Immature natural killer cell (primary cell): ENCODE measurements around the gene MACROD2. TPM values are rescaled to one million over a fixed set of nuclear protein-coding genes. Genes with fewer than 3 reads are reported as not detected.

ENCODE experiments used
- DNase-seq, 3 donors: peaks; one replicate each; pipeline ENCODE4 v3.0.0; 2022; ENCODE audit warnings: mixed read lengths in 1 of 3
- H3K27ac Mint-ChIP-seq, 6 donors: one replicate each; pipeline ENCODE4 v1.8.0; 2020; ENCODE audit warnings: mixed read lengths in 6 of 6, mild to moderate bottlenecking in 5 of 6, inconsistent platforms in 4 of 6, moderate library complexity in 3 of 6
- H3K27me3 Mint-ChIP-seq, 3 donors: one replicate each; pipeline ENCODE4 v1.8.0; 2020 to 2021; ENCODE audit warnings: low read depth in 3 of 3, mild to moderate bottlenecking in 3 of 3, mixed read lengths in 3 of 3, moderate library complexity in 3 of 3, inconsistent platforms in 1 of 3
- H3K36me3 Mint-ChIP-seq, 3 donors: one replicate each; pipeline ENCODE4 v1.8.0; 2020; ENCODE audit warnings: mixed read lengths in 3 of 3, inconsistent platforms in 2 of 3, mild to moderate bottlenecking in 2 of 3
- H3K4me1 Mint-ChIP-seq, 2 donors: one replicate each; pipeline ENCODE4 v1.8.0; 2020; ENCODE audit warnings: inconsistent platforms in 2 of 2, mild to moderate bottlenecking in 2 of 2, mixed read lengths in 2 of 2, moderate library complexity in 1 of 2
- H3K4me3 Mint-ChIP-seq, 5 donors: one replicate each; pipeline ENCODE4 v1.8.0; 2020; ENCODE audit warnings: mild to moderate bottlenecking in 5 of 5, mixed read lengths in 5 of 5, inconsistent platforms in 3 of 5, moderate library complexity in 3 of 5
- H3K9me3 Mint-ChIP-seq, 6 donors: one replicate each; pipeline ENCODE4 v1.8.0; 2020; ENCODE audit warnings: mild to moderate bottlenecking in 6 of 6, mixed read lengths in 6 of 6, inconsistent platforms in 4 of 6, moderate library complexity in 3 of 6
- polyA plus RNA-seq, 3 donors: library from polyadenylated mRNA; unstranded; fragments of 300-500 nt; fragmentation: Illumina TruSeq; gene quantifications; one replicate each; pipeline ENCODE4 v1.2.3, GENCODE V29; 2021

Gene MACROD2
- polyA plus RNA-seq, 3 donors from 2014 or later, result not detected

- DNase-seq, result no peak
- H3K9me3 Mint-ChIP-seq, result peaks cover 8 to 51% (median 23%) of the 10 kb centered on the region in 6 donors
- H3K36me3 Mint-ChIP-seq, result no peaks in the 10 kb centered on the region
- H3K27me3 Mint-ChIP-seq, result peaks cover 0 to 3% (median 0%) of the 10 kb centered on the region in 3 donors
- no peaks in the 10 kb centered on the region for H3K4me1 Mint-ChIP-seq
- no peak overlapping the region for H3K4me3 Mint-ChIP-seq
- no peak overlapping the region for H3K27ac Mint-ChIP-seq
Observed at GRCh38 chr20:14707026-14707680, 711.8 kb downstream of the MACROD2 start.

DNA sequence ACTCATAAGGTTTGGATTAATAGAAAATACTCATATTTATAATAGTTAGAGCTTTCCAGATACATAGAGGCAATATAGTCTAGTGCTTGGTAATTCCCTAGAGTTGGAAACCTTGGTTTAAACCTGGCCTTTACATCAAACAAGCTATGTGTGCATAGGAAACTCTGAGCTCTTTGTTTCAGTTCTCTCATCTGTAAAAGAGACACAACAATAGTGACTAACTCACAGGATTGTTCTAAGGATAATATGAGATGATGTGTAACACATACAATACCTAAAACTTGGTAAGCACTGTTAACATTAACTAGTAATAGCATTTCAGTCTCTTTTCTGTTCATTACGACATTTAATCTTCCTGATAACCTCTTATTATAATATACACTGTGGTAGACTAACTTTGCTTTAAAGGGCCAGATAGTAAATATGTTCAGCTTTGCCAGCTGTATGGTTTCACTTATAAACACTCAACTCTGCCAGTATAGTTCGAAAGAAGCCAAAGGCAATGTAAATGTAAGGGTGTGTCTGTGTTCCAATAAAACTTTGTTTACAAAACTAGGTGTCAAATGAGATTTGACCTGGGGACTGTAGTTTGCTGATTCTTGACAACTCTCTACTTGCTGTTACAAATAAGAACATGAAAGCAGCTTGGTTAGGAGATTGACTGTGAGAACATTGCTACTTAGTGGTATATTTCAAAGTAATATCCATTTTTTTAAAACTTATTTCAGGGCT, 712.7 kb downstream of the MACROD2 start:
- peaks cover 0 to 3% (median 0%) of the 10 kb centered on the region in 3 donors for H3K27me3 Mint-ChIP-seq
- H3K4me3 Mint-ChIP-seq, result no peak overlapping the region
- H3K9me3 Mint-ChIP-seq, result peaks cover 8 to 60% (median 22%) of the 10 kb centered on the region in 6 donors
- no peaks in the 10 kb centered on the region for H3K36me3 Mint-ChIP-seq
- no peak overlapping the region for H3K27ac Mint-ChIP-seq
- DNase-seq, result no peak
- H3K4me1 Mint-ChIP-seq, result no peaks in the 10 kb centered on the region

DNA sequence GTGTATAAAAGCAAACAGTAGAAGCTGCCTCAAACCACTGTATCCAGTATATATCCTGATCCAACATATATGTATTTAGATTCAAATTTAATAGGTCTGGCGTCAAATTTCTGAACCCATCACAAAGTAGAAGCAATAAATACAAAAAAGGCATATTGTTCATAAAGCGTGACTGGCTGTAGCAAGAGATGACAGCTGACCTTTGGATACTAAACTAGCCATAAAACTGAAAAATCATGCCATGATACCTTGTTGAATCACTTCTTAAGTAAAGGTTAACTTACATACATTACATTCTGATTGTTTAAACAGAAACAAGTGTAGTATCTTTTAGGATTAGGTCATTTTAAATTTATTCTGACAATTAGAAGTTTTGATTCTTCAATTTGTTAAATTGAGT, 714.1 kb downstream of the MACROD2 start:
- peaks cover 0 to under 1% (median 0%) of the 10 kb centered on the region in 3 donors for H3K36me3 Mint-ChIP-seq
- H3K9me3 Mint-ChIP-seq, result peaks cover 13 to 67% (median 24%) of the 10 kb centered on the region in 6 donors
- no peak for DNase-seq
- H3K4me3 Mint-ChIP-seq, result no peak overlapping the region
- peaks cover 0 to 3% (median 0%) of the 10 kb centered on the region in 3 donors for H3K27me3 Mint-ChIP-seq
- H3K27ac Mint-ChIP-seq, result no peak overlapping the region
- no peaks in the 10 kb centered on the region for H3K4me1 Mint-ChIP-seq

- no peak overlapping the region for H3K27ac Mint-ChIP-seq
- no peak for DNase-seq
- peaks cover 0 to 3% (median 0%) of the 10 kb centered on the region in 3 donors for H3K27me3 Mint-ChIP-seq
- H3K4me3 Mint-ChIP-seq, result no peak overlapping the region
- H3K36me3 Mint-ChIP-seq, result peaks cover 0 to 5% (median 0%) of the 10 kb centered on the region in 3 donors
- no peaks in the 10 kb centered on the region for H3K4me1 Mint-ChIP-seq
- peaks cover 15 to 64% (median 21%) of the 10 kb centered on the region in 6 donors for H3K9me3 Mint-ChIP-seq
Observed at GRCh38 chr20:14710951-14711350, 715.6 kb downstream of the MACROD2 start.

GRCh38 chr20:14711652-14712051, 716.3 kb downstream of the MACROD2 start:
- H3K4me1 Mint-ChIP-seq, result no peaks in the 10 kb centered on the region
- peaks cover 0 to 5% (median 0%) of the 10 kb centered on the region in 3 donors for H3K36me3 Mint-ChIP-seq
- no peak overlapping the region for H3K27ac Mint-ChIP-seq

DNA sequence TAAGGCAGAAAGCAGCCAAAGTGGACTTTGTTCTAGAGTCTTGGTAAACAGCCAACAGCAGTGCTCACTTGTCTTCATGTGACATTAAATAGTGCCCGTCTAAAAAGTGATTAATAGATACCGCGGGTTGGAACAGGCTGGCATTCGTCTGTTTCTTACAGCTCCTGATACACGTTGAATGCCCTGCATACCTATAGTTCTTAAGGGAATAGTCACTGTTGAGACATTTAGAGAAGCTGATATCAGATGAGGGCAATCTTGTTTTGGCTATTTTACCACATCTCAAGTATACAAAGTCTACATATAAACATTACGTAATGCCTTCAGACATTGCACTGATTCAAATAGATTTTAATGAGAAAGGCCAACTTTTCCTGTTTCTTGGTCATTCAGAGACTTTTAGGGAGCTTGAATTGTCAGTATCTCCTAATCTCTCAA, 717.0 kb downstream of the MACROD2 start:
- H3K36me3 Mint-ChIP-seq, result peaks cover 0 to 5% (median 0%) of the 10 kb centered on the region in 3 donors
- no peak for DNase-seq
- H3K9me3 Mint-ChIP-seq, result peaks cover 15 to 61% (median 26%) of the 10 kb centered on the region in 6 donors
- no peak overlapping the region for H3K4me3 Mint-ChIP-seq
- peaks cover 0 to 1% (median 0%) of the 10 kb centered on the region in 3 donors for H3K27me3 Mint-ChIP-seq
- no peak overlapping the region for H3K27ac Mint-ChIP-seq
- no peaks in the 10 kb centered on the region for H3K4me1 Mint-ChIP-seq

More at GRCh38 chr20:14711652-14712051, 716.3 kb downstream of the MACROD2 start:
- Mint-ChIP-seq H3K9me3 (peaks cover 15 to 66% (median 26%) of the 10 kb centered on the region in 6 donors), H3K27me3 (peaks cover 0 to 1% (median 0%) of the 10 kb centered on the region in 3 donors), H3K4me3 (no peak overlapping the region)
- DNase-seq, result no peak

DNA sequence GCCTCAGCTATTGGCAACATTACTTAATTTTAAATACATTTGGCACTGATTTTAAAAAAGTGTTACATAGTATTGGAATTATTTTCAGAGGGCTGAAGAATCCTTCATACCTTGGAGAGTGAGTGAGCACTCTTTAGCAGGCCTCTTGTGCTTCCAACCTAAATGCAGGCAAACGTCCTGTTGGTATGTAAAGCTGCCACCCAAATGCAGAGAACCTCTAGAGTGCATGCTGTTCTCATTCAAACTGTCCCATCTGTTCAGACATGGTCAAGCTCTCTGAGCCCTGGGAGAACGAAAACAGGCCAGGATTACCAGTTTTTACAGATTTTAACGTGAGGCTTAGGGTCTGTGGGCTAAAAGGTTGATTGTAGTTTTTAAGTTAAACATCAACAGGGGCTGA, 720.1 kb downstream of the MACROD2 start:
- H3K9me3 Mint-ChIP-seq, result peaks cover 18 to 71% (median 27%) of the 10 kb centered on the region in 6 donors

DNA sequence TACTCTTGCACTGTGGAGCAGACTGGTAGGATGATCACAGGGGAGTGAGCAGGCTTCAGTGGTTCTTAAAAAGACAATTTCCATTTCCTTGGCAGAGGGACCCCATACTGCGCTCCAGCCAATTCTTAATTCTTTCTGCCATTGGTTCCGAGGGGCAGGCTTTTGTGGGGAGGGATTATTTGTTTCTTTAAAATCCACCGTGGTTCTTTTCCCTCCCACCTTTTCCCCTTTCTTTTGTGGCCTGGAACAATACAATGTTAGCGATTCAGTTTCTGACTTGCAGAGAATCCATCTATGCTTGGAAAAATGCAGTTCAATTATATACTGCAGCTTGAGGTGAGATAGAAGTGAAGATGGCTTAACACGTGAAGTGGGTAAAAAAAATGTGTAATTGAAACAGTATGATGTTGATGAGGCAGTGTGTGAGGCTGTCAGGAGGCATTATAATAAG, 721.1 kb downstream of the MACROD2 start:
- no peaks in the 10 kb centered on the region for H3K4me1 Mint-ChIP-seq
- no peak for DNase-seq
- H3K27ac Mint-ChIP-seq, result no peak overlapping the region
- H3K9me3 Mint-ChIP-seq, result peaks cover 12 to 63% (median 23%) of the 10 kb centered on the region in 6 donors
- no peak overlapping the region for H3K4me3 Mint-ChIP-seq
- peaks cover 0 to 5% (median 0%) of the 10 kb centered on the region in 3 donors for H3K36me3 Mint-ChIP-seq
- H3K27me3 Mint-ChIP-seq, result no peaks in the 10 kb centered on the region

More for the DNA sequence above, 720.1 kb downstream of the MACROD2 start:
- Mint-ChIP-seq H3K4me1 (no peaks in the 10 kb centered on the region), H3K27me3 (no peaks in the 10 kb centered on the region), H3K4me3 (no peak overlapping the region), H3K27ac (no peak overlapping the region), H3K36me3 (peaks cover 0 to 5% (median 0%) of the 10 kb centered on the region in 3 donors)
- DNase-seq, result no peak

DNA sequence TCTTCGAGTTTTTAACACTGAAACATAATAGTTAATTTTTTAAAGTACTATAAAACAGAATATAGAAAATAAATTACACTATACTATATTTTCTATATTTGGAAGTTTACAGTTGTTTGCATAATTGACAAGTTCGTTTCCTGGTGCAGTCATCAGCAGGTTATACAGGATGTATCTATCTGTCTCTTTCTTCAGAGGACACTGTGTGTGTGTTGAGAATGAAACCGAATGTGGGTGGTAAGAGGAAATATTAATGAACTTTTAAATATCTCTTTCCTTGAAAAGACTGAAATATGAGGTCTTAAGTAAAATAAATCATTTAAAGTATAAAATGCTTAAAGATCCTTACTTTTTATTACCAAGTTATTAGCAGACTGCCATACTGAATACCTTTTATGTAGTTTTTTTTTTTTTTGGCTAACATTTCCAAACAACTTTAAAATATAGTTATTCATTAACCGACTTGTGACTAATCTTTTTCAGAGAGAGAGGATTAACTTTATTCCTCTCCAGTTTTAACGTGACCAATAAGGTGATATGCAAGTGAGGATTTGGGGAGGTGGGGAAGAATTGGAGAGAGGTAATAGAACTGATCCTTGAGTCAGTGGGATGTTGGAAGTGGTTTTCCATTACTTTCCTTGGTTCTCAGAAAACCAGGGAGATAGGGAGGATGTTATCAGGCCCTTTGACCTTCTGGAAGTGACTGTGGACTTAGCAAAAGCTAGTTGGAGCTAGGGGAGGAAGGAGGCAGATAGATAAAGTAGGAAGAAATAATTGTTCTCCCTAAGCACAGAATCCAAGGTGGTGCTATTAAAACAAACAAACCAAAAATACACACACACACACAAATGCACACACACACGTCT, 722.1 kb downstream of the MACROD2 start:
- DNase-seq, result no peak
- H3K27ac Mint-ChIP-seq, result no peak overlapping the region
- H3K36me3 Mint-ChIP-seq, result peaks cover 0 to 5% (median 0%) of the 10 kb centered on the region in 3 donors
- H3K4me1 Mint-ChIP-seq, result no peaks in the 10 kb centered on the region
- H3K9me3 Mint-ChIP-seq, result peaks cover 9 to 67% (median 27%) of the 10 kb centered on the region in 6 donors
- no peaks in the 10 kb centered on the region for H3K27me3 Mint-ChIP-seq
- no peak overlapping the region for H3K4me3 Mint-ChIP-seq

DNA sequence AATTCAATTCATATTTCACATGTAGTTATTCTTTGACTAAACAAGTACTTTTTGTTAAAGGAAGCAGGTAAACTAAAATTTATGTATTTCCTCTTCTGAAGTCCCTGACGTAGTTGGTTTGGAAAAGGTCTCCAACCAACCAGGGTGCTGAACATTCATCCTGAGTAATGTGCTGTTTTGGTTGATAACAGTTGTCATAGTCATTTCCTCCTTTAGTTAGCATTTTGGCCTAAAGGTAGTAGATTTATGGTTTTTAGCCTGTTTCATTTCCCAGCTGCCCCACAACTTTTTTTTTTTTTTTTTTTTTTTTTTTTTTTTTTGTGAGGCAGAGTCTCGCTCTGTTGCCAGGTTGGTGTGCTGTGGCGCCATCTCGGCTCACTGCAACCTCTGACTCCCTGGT, 724.9 kb downstream of the MACROD2 start:
- Mint-ChIP-seq H3K36me3 (no peaks in the 10 kb centered on the region), H3K27ac (no peak overlapping the region), H3K27me3 (peaks cover 0 to 2% (median 0%) of the 10 kb centered on the region in 3 donors)

DNA sequence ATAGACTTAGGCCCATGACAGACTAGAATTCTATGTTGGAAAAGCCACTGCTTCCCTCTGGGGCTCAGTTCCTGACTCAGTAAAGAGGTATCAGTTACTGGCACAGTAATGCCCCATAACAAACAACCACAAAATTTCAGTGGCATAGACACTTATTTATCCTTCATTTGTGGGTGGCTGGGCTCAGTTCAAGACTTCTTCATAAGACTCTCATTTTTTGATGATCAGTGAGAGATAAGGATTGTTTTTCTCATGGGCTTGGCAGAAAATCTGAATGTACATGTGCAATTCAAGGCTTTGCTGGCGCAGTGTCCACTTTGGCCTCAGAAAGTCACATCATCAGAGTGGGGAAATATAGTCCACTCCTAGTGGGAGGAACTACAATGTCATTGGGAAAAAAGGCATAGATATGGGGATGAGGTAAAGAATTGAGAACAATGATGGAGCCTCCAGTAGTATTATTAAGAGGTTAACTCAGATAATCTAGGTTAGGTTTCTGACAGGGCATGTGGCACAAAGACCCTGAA, 726.7 kb downstream of the MACROD2 start:
- H3K9me3 Mint-ChIP-seq, result peaks cover 6 to 59% (median 17%) of the 10 kb centered on the region in 6 donors
- no peaks in the 10 kb centered on the region for H3K36me3 Mint-ChIP-seq
- peaks cover 0 to 2% (median 0%) of the 10 kb centered on the region in 3 donors for H3K27me3 Mint-ChIP-seq
- no peaks in the 10 kb centered on the region for H3K4me1 Mint-ChIP-seq
- no peak for DNase-seq
- H3K4me3 Mint-ChIP-seq, result no peak overlapping the region
- H3K27ac Mint-ChIP-seq, result no peak overlapping the region

More for the DNA sequence above, 724.9 kb downstream of the MACROD2 start:
- H3K4me3 Mint-ChIP-seq, result no peak overlapping the region
- no peak for DNase-seq
- peaks cover 7 to 66% (median 24%) of the 10 kb centered on the region in 6 donors for H3K9me3 Mint-ChIP-seq
- no peaks in the 10 kb centered on the region for H3K4me1 Mint-ChIP-seq

GRCh38 chr20:14723614-14724013, 728.3 kb downstream of the MACROD2 start:
- Mint-ChIP-seq H3K27me3 (peaks cover 0 to 2% (median 0%) of the 10 kb centered on the region in 3 donors), H3K36me3 (no peaks in the 10 kb centered on the region), H3K4me1 (no peaks in the 10 kb centered on the region), H3K9me3 (peaks cover 2 to 54% (median 15%) of the 10 kb centered on the region in 6 donors), H3K27ac (no peak overlapping the region), H3K4me3 (no peak overlapping the region)
- no peak for DNase-seq

DNA sequence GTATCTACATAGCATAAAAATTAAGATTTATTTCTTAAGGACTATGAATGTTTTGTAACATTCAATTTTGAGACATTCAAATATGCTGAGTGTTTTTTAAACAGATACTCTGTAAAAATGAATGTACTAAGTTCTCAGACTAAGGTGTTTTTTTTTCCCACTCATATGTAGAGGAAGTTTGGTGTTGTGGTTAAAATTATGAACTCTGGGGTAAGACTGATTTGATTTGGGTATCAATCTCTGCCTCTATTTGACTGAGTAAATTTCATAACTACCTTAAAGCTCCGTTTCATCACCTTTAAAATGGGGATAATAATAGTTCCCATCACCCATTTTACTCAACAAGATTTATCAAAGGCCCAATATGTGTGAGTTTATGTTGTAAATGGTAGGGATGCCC, 728.7 kb downstream of the MACROD2 start:
- peaks cover 2 to 53% (median 15%) of the 10 kb centered on the region in 6 donors for H3K9me3 Mint-ChIP-seq

More for the DNA sequence above, 728.7 kb downstream of the MACROD2 start:
- no peak for DNase-seq
- Mint-ChIP-seq H3K4me3 (no peak overlapping the region), H3K4me1 (no peaks in the 10 kb centered on the region), H3K36me3 (no peaks in the 10 kb centered on the region), H3K27ac (no peak overlapping the region), H3K27me3 (peaks cover 0 to 2% (median 0%) of the 10 kb centered on the region in 3 donors)
